HCT116 (cell line): ENCODE data around the gene ASCL4. TPM values are rescaled to one million over a fixed set of nuclear protein-coding genes. Genes with fewer than 3 reads are reported as not detected.

ENCODE experiments used
- ATAC-seq: fragments of 200-7000 bp; cut with Tn5 transposase; 2 replicates; pipeline ENCODE4 v1.9.1; 2020; ENCODE audit warnings: mild to moderate bottlenecking, moderate library complexity
- BruUV-seq: library from RNA; stranded (reverse); fragments of 400-500 nt; replicated peaks from 2 replicates; lab custom pipeline; 2021; lab: Mats Ljungman, UMichigan
- CTCF ChIA-PET: fragments of 300-600 bp; sonication (Branson Sonifier 250); formaldehyde crosslinking; loops from one replicate; lab custom pipeline; 2021; ENCODE audit warnings: antibody characterized with exemption; lab: Charles Lee
- POLR2A ChIA-PET: fragments of 300-600, 350-600 bp; sonication (Branson Sonifier 250); formaldehyde crosslinking; loops from one replicate; lab custom pipeline; 2021; ENCODE audit warnings: antibody characterized with exemption; lab: Charles Lee
- RAD21 ChIA-PET, 2 experiments: fragments of 300-600 bp; sonication (Branson Sonifier 250); formaldehyde crosslinking; loops; one replicate each; lab custom pipeline; 2023; ENCODE audit warnings: low total read pairs in 2 of 2; ENCODE audit not compliant: uncharacterized antibody in 2 of 2, unreplicated experiment in 2 of 2, low non-redundant PET in 1 of 2; lab: Charles Lee
- DNase-seq: peaks from one replicate; pipeline ENCODE4 v3.0.0-alpha.2; 2010; ENCODE audit warnings: low read depth, low spot score
- H2AFZ ChIP-seq: fragments of 200-600 bp; shearing (Covaris generic), sonication (generic); 2 replicates; pipeline ENCODE4 v1.6.1; 2017; ENCODE audit warnings: low read depth, mixed run types, mixed read lengths, antibody characterized with exemption, low read length; ENCODE audit not compliant: poor library complexity, severe bottlenecking
- H3K27ac ChIP-seq: 2 replicates; pipeline ENCODE4 v1.5.1; 2012; ENCODE audit warnings: low read depth, low read length
- H3K27me3 ChIP-seq: fragments of 200-600 bp; sonication (generic); 2 replicates; pipeline ENCODE4 v1.6.1; 2016; ENCODE audit warnings: mixed run types, low read length, mixed read lengths; ENCODE audit not compliant: insufficient read depth
- H3K36me3 ChIP-seq, 2 experiments: fragments of 200-500 bp in 1 of 2; fragments of 200-600 bp in 1 of 2; sonication (Bioruptor generic) in 1 of 2; sonication (generic) in 1 of 2; 2 replicates each; pipeline versions ENCODE4 v1.5.1 to v1.6.1; 2014 to 2016; ENCODE audit warnings: low read length in 2 of 2, inconsistent platforms in 1 of 2, mixed read lengths in 1 of 2, mixed run types in 1 of 2; ENCODE audit not compliant: insufficient read depth in 2 of 2, control insufficient read depth in 1 of 2
- H3K4me1 ChIP-seq, 2 experiments: fragments of 200-600 bp in 1 of 2; sonication (generic) in 1 of 2; 2 replicates each; pipeline versions ENCODE4 v1.5.1 to v1.6.1; 2012 to 2017; ENCODE audit warnings: low read length in 2 of 2, inconsistent platforms in 1 of 2, mild to moderate bottlenecking in 1 of 2, mixed read lengths in 1 of 2, mixed run types in 1 of 2, moderate library complexity in 1 of 2; ENCODE audit not compliant: insufficient read depth in 2 of 2, control insufficient read depth in 1 of 2
- H3K4me2 ChIP-seq: fragments of 200-600 bp; sonication (generic); 2 replicates; pipeline ENCODE4 v1.6.1; 2017; ENCODE audit warnings: mixed run types, low read length, mixed read lengths
- H3K4me3 ChIP-seq, 2 experiments: fragments of 200-600 bp in 1 of 2; sonication (generic) in 1 of 2; replicated peaks in 1 of 2; 2 replicates each; pipeline ENCODE4 v1.5.1; 2011 to 2016; ENCODE audit warnings: low read length in 2 of 2, control low read depth in 1 of 2, low read depth in 1 of 2, mild to moderate bottlenecking in 1 of 2, mixed read lengths in 1 of 2, mixed run types in 1 of 2
- H3K79me2 ChIP-seq: fragments of 200-600 bp; sonication (generic); 2 replicates; pipeline ENCODE4 v1.6.1; 2017; ENCODE audit warnings: mild to moderate bottlenecking, mixed run types, low read length, moderate library complexity, mixed read lengths; ENCODE audit not compliant: insufficient read depth
- H3K9ac ChIP-seq: fragments of 200-600 bp; sonication (generic); 2 replicates; pipeline ENCODE4 v1.6.1; 2016; ENCODE audit warnings: low read length, mixed read lengths
- H3K9me2 ChIP-seq: fragments of 200-600 bp; sonication (generic), shearing (Covaris generic); 2 replicates; pipeline ENCODE4 v1.6.1; 2017; ENCODE audit warnings: mixed run types, mild to moderate bottlenecking, moderate library complexity; ENCODE audit not compliant: insufficient read depth
- H3K9me3 ChIP-seq, 2 experiments: fragments of 200-500 bp in 1 of 2; fragments of 200-600 bp in 1 of 2; sonication (Bioruptor generic) in 1 of 2; sonication (generic) in 1 of 2; 2 replicates each; pipeline ENCODE4 v1.6.1; 2014 to 2017; ENCODE audit warnings: low read length in 2 of 2, mixed read lengths in 2 of 2, inconsistent platforms in 1 of 2, low read depth in 1 of 2, mild to moderate bottlenecking in 1 of 2, mixed run types in 1 of 2, moderate library complexity in 1 of 2; ENCODE audit not compliant: control insufficient read depth in 1 of 2, insufficient read depth in 1 of 2
- H4K20me1 ChIP-seq: fragments of 200-600 bp; sonication (generic), shearing (Covaris generic); 2 replicates; pipeline ENCODE4 v1.6.1; 2017; ENCODE audit warnings: mixed run types, mild to moderate bottlenecking, moderate library complexity; ENCODE audit not compliant: insufficient read depth
- CBX3 ChIP-seq: IDR thresholded peaks from 2 replicates; pipeline ENCODE4 v1.6.1; 2012; ENCODE audit warnings: low read depth
- EGR1 ChIP-seq: IDR thresholded peaks from 2 replicates; pipeline ENCODE4 v1.6.1; 2012; ENCODE audit warnings: low read depth
- EZH2 ChIP-seq: fragments of 200-600 bp; sonication (generic); IDR thresholded peaks from 2 replicates; pipeline ENCODE4 v1.6.1; 2017; ENCODE audit warnings: antibody characterized with exemption, mixed run types
- EZH2phosphoT487 ChIP-seq: fragments of 200-600 bp; IDR thresholded peaks from 2 replicates; pipeline ENCODE4 v1.6.1; 2018; ENCODE audit warnings: antibody characterized with exemption, borderline replicate concordance
- FOSL1 ChIP-seq: IDR thresholded peaks from 2 replicates; pipeline ENCODE4 v1.6.1; 2012; ENCODE audit warnings: low read depth
- JUND ChIP-seq: IDR thresholded peaks from 2 replicates; pipeline ENCODE4 v1.6.1; 2012
- MAX ChIP-seq: IDR thresholded peaks from 2 replicates; pipeline ENCODE4 v1.6.1; 2012
- RAD21 ChIP-seq: IDR thresholded peaks from 2 replicates; pipeline ENCODE4 v1.6.1; 2012; ENCODE audit warnings: low read depth, mild to moderate bottlenecking
- REST ChIP-seq: IDR thresholded peaks from 2 replicates; pipeline ENCODE4 v1.6.1; 2012; ENCODE audit warnings: low read depth
- SP1 ChIP-seq: IDR thresholded peaks from 2 replicates; pipeline ENCODE4 v1.6.1; 2012; ENCODE audit warnings: low read depth
- SRF ChIP-seq: IDR thresholded peaks from 2 replicates; pipeline ENCODE4 v1.6.1; 2012; ENCODE audit warnings: low read depth
- TCF7L2 ChIP-seq: IDR thresholded peaks from 2 replicates; pipeline ENCODE4 v1.7.0; 2011; ENCODE audit warnings: borderline replicate concordance, inconsistent platforms; ENCODE audit not compliant: insufficient read depth, insufficient read length; ENCODE audit errors: extremely low read depth
- intact Hi-C: fragments of 100-400 bp; cut with micrococcal nuclease; formaldehyde crosslinking; loops from 2 replicates; pipeline ENCODE4 v1.10.0; 2022
- total RNA-seq: library from RNA; stranded (reverse); gene quantifications from one replicate; pipeline ENCODE4 v1.2.1, GENCODE V29; 2021; ENCODE audit not compliant: unreplicated experiment
- TF ChIP-seq, protein P1 (sequence below): IDR thresholded peaks from 2 replicates; pipeline ENCODE4 v1.6.1; 2012

ASCL4 gene
- total RNA-seq, 1 experiment from 2014 or later: not detected

GRCh38 chr12:107788690-107789458, 14.4 kb downstream of the ASCL4 start:
- no peaks in the 10 kb centered on the region for H3K27me3 ChIP-seq
- H3K79me2 ChIP-seq: no peaks in the 10 kb centered on the region
- DNase-seq (no peak), ATAC-seq (no peak)
- H3K4me2 ChIP-seq: no peak overlapping the region
- H3K36me3 ChIP-seq: no peaks in the 10 kb centered on the region
- POLR2A ChIA-PET: no interaction called here
- RAD21 ChIA-PET: no interaction called here
- no peaks in the 10 kb centered on the region for H3K9me3 ChIP-seq
- no peaks in the 10 kb centered on the region for H3K4me1 ChIP-seq
- H4K20me1 ChIP-seq: no peaks in the 10 kb centered on the region
- no peak for TF ChIP-seq SRF
- TF ChIP-seq EGR1: no peak
- no peak for TF ChIP-seq EZH2
- no peak for TF ChIP-seq SP1
- no peak for TF ChIP-seq RAD21
- no peak for TF ChIP-seq JUND
- no peak for TF ChIP-seq MAX
- no peak for TF ChIP-seq CBX3
- no peak for TF ChIP-seq REST
- TF ChIP-seq FOSL1: no peak
- TF ChIP-seq, protein P1, sequence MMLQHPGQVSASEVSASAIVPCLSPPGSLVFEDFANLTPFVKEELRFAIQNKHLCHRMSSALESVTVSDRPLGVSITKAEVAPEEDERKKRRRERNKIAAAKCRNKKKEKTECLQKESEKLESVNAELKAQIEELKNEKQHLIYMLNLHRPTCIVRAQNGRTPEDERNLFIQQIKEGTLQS: no peak
- no peak for TF ChIP-seq EZH2phosphoT487
- no peak for TF ChIP-seq TCF7L2
- no peaks in the 10 kb centered on the region for H3K9me2 ChIP-seq
- no TSS peak for BruUV-seq
- intact Hi-C loops: no loop called here
- H3K27ac ChIP-seq: no peak overlapping the region
- CTCF ChIA-PET: no interaction called here
- no peak overlapping the region for H2AFZ ChIP-seq
- H3K9ac ChIP-seq: no peak overlapping the region
- no peak overlapping the region for H3K4me3 ChIP-seq
